Neural progenitor cell (in vitro differentiated cells): ENCODE results near the gene GLB1L2.

Experiments
- CTCF ChIP-seq: fragments of 200-600 bp; sonication (generic); IDR thresholded peaks from 2 replicates; pipeline ENCODE4 v1.5.1; 2017; ENCODE audit warnings: antibody characterized with exemption, mild to moderate bottlenecking
- EZH2phosphoT487 ChIP-seq: fragments of 200-600 bp; sonication (generic); IDR thresholded peaks from 2 replicates; pipeline ENCODE4 v1.6.1; 2017; ENCODE audit warnings: antibody characterized with exemption

- TF ChIP-seq CTCF (no peak), EZH2phosphoT487 (no peak)
Observed at GRCh38 chr11:134346101-134346975, 14.6 kb downstream of the GLB1L2 start.
